Endothelial cell of umbilical vein (primary cell): Measurements from ENCODE around the gene CPNE8. TPM values are rescaled to one million over a fixed set of nuclear protein-coding genes. Genes with fewer than 3 reads are reported as not detected.

Experiments
- BruUV-seq: library from RNA; stranded (reverse); fragments of 400-500 nt; replicated peaks from 2 replicates; lab custom pipeline; 2021; lab: Mats Ljungman, UMichigan
- CTCF ChIA-PET: fragments of 300-600, 350-600 bp; sonication (Branson Sonifier 250); formaldehyde crosslinking; loops from one replicate; lab custom pipeline; 2021; ENCODE audit warnings: antibody characterized with exemption, inconsistent platforms; lab: Charles Lee
- POLR2A ChIA-PET: fragments of 300-600, 350-600 bp; sonication (Branson Sonifier 250); formaldehyde crosslinking; loops from one replicate; lab custom pipeline; 2021; ENCODE audit warnings: antibody characterized with exemption, inconsistent platforms; lab: Charles Lee
- DNase-seq: peaks from one replicate; pipeline ENCODE4 v3.0.0-alpha.2; 2011; ENCODE audit warnings: low read depth, low spot score
- FAIRE-seq: peaks from 2 replicates; lab custom pipeline; 2011; peaks lifted over from hg19 to GRCh38; lab: Jason Lieb, UNC
- H2AFZ ChIP-seq: 2 replicates; pipeline ENCODE4 v1.6.0; 2012; ENCODE audit warnings: low read depth, low read length, control low read depth, inconsistent platforms
- H3K27ac ChIP-seq: 2 replicates; pipeline ENCODE4 v1.5.1; 2011; ENCODE audit warnings: low read depth, mild to moderate bottlenecking, control low read depth, low read length, moderate library complexity; ENCODE audit not compliant: insufficient read depth
- H3K27me3 ChIP-seq, 2 experiments: 2 replicates each; pipeline versions ENCODE4 v1.6.0 to v1.6.1; 2011; ENCODE audit warnings: low read length in 2 of 2, mixed read lengths in 1 of 2; ENCODE audit not compliant: control insufficient read depth in 2 of 2, insufficient read depth in 2 of 2
- H3K36me3 ChIP-seq, 2 experiments: 2 replicates in 1 of 2; 3 replicates in 1 of 2; pipeline ENCODE4 v1.5.1; 2011; ENCODE audit warnings: low read length in 2 of 2, mild to moderate bottlenecking in 1 of 2, moderate library complexity in 1 of 2; ENCODE audit not compliant: control insufficient read depth in 2 of 2, insufficient read depth in 2 of 2; ENCODE audit errors: extremely low read depth in 1 of 2
- H3K4me1 ChIP-seq: 3 replicates; pipeline ENCODE4 v1.5.1; 2011; ENCODE audit warnings: mild to moderate bottlenecking, low read length; ENCODE audit not compliant: control insufficient read depth, insufficient read depth; ENCODE audit errors: extremely low read depth
- H3K4me2 ChIP-seq: 2 replicates; pipeline ENCODE4 v1.6.1; 2011; ENCODE audit warnings: low read length, control low read depth, mixed read lengths; ENCODE audit not compliant: insufficient read depth
- H3K4me3 ChIP-seq, 3 experiments: fragments of 200-600 bp in 1 of 3; sonication (generic), shearing (Covaris generic) in 1 of 3; replicated peaks in 1 of 3; 2 replicates each; pipeline ENCODE4 v1.5.1; 2011 to 2016; ENCODE audit warnings: control low read depth in 3 of 3, low read length in 3 of 3, mild to moderate bottlenecking in 2 of 3, inconsistent platforms in 1 of 3, low read depth in 1 of 3, moderate library complexity in 1 of 3; ENCODE audit not compliant: insufficient read depth in 1 of 3
- H3K79me2 ChIP-seq: 2 replicates; pipeline ENCODE4 v1.6.0; 2012; ENCODE audit warnings: low read length, inconsistent platforms; ENCODE audit not compliant: control insufficient read depth, insufficient read depth
- H3K9ac ChIP-seq: replicated peaks from 2 replicates; pipeline ENCODE3; 2011; ENCODE audit warnings: low read length, control low read depth; ENCODE audit not compliant: insufficient read depth; ENCODE audit errors: extremely low read depth
- H3K9me1 ChIP-seq: replicated peaks from 3 replicates; pipeline ENCODE4 v1.6.0; 2011; ENCODE audit warnings: mild to moderate bottlenecking, low read length; ENCODE audit not compliant: control insufficient read depth, insufficient read depth; ENCODE audit errors: extremely low read depth
- H3K9me3 ChIP-seq: replicated peaks from 2 replicates; pipeline ENCODE4 v1.5.1; 2012; ENCODE audit warnings: low read length, inconsistent platforms; ENCODE audit not compliant: control insufficient read depth, insufficient read depth
- H4K20me1 ChIP-seq: replicated peaks from 2 replicates; pipeline ENCODE3; 2011; ENCODE audit warnings: mild to moderate bottlenecking, low read length; ENCODE audit not compliant: control insufficient read depth, insufficient read depth; ENCODE audit errors: extremely low read depth
- CTCF ChIP-seq, 2 donors: IDR thresholded peaks; 1 replicate in 1 of 2; 2 replicates in 1 of 2; pipeline ENCODE4 v1.5.1; 2011; ENCODE audit warnings: low read length in 2 of 2, mild to moderate bottlenecking in 2 of 2, moderate library complexity in 2 of 2, control low read depth in 1 of 2, inconsistent platforms in 1 of 2, low read depth in 1 of 2; ENCODE audit not compliant: insufficient read depth in 1 of 2; ENCODE audit errors: extremely low read depth in 1 of 2
- EZH2 ChIP-seq: IDR thresholded peaks from 2 replicates; pipeline ENCODE4 v1.6.1; 2012; ENCODE audit warnings: borderline replicate concordance, low read depth, mild to moderate bottlenecking, moderate library complexity, low read length, inconsistent platforms; ENCODE audit not compliant: severe bottlenecking
- FOS ChIP-seq: IDR thresholded peaks from 2 replicates; pipeline ENCODE4 v1.6.1; 2011; ENCODE audit warnings: mild to moderate bottlenecking, low read length, moderate library complexity, borderline replicate concordance; ENCODE audit not compliant: insufficient read depth
- GATA2 ChIP-seq: IDR thresholded peaks from 2 replicates; pipeline ENCODE4 v1.7.0; 2011; ENCODE audit warnings: low read depth, mild to moderate bottlenecking, moderate library complexity, mixed read lengths, low read length; ENCODE audit not compliant: insufficient read length, insufficient read depth
- JUN ChIP-seq: IDR thresholded peaks from 2 replicates; pipeline ENCODE4 v1.6.1; 2011; ENCODE audit warnings: borderline replicate concordance, low read depth; ENCODE audit not compliant: insufficient read length, insufficient read depth
- MYC ChIP-seq: IDR thresholded peaks from one replicate; pipeline ENCODE4 v1.6.1; 2011; ENCODE audit warnings: mild to moderate bottlenecking, low read depth, low read length
- POLR2A ChIP-seq: IDR thresholded peaks from 2 replicates; pipeline ENCODE4 v1.6.1; 2012; ENCODE audit warnings: low read depth, mild to moderate bottlenecking, control low read depth, low read length
- POLR2AphosphoS5 ChIP-seq: IDR thresholded peaks from 2 replicates; pipeline ENCODE4 v1.6.1; 2012; ENCODE audit warnings: low read depth, mild to moderate bottlenecking, control low read depth, low read length, moderate library complexity; ENCODE audit not compliant: insufficient read depth
- dilution Hi-C: fragments of 300-500 bp; cut with MboI; formaldehyde crosslinking; loops from one replicate; pipeline ENCODE4 v1.15.0; 2019; ENCODE audit warnings: low sequenced_read_pairs; ENCODE audit not compliant: extremely low pct_ligation_motif_present
- intact Hi-C: fragments of 100-400 bp; cut with micrococcal nuclease; formaldehyde crosslinking; loops from one replicate; pipeline ENCODE4 v1.10.0; 2022
- polyA plus RNA-seq, 4 experiments: library from polyadenylated mRNA; depleted of rRNA in 3 of 4; stranded (reverse) in 3 of 4; unstranded in 1 of 4; fragments of >200 nt; gene quantifications; 2 replicates each; pipeline versions ENCODE4 v1.2.1 to v1.2.3, GENCODE V29; 2011 to 2012; ENCODE audit warnings: missing spikeins in 1 of 4
- total RNA-seq: library from RNA; stranded (reverse); gene quantifications from 2 replicates; pipeline ENCODE4 v1.2.3, GENCODE V29; 2021
- TF ChIP-seq, protein P1 (sequence below): IDR thresholded peaks from 2 replicates; pipeline ENCODE4 v1.6.1; 2011; ENCODE audit not compliant: insufficient read depth, insufficient read length

Gene CPNE8
- total and polyA plus RNA-seq, 2 donors (not counting 3 experiments of a cell fraction or from before 2014, with no cell fraction given), result 4.4 to 13.7 TPM

DNA sequence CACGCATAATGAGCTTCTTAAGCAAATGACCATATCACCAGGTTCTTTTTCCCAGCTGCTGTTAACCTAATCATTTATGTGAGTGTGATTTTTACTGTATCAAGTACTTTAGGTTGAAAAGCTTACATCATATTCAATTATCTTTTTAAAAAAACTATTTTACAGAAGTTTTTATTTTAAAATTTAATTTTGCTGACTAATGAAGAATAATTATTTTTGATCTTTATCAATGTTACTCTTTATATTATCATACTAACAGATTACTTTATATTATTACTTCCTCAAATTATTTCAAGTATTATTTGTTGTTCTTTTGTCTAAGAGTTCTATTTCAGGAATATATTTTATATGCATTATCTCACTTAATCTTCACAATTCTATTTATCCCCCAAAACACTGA, 236.3 kb downstream of the CPNE8 start:
- DNase-seq (no peak), FAIRE-seq (no peak)
- no peak overlapping the region for H2AFZ ChIP-seq
- BruUV-seq, result no TSS peak
- H3K4me2 ChIP-seq, result no peak overlapping the region
- no peaks in the 10 kb centered on the region for H4K20me1 ChIP-seq
- ChIA-PET POLR2A (no interaction called here), CTCF (interaction anchor here (1.7 kb wide), 1 partner anchor 56 kb away, joined by 3 read pairs; no protein-coding TSS in a partner anchor)
- H3K27me3 ChIP-seq, result no peaks in the 10 kb centered on the region
- no peak overlapping the region for H3K9ac ChIP-seq
- no peaks in the 10 kb centered on the region for H3K36me3 ChIP-seq
- dilution Hi-C loops, result no loop called here
- intact Hi-C loops, result no loop called here
- no peaks in the 10 kb centered on the region for H3K4me1 ChIP-seq
- no peak for TF ChIP-seq POLR2A
- no peak for TF ChIP-seq JUN
- TF ChIP-seq FOS, result no peak
- TF ChIP-seq POLR2AphosphoS5, result no peak
- TF ChIP-seq, protein P1, sequence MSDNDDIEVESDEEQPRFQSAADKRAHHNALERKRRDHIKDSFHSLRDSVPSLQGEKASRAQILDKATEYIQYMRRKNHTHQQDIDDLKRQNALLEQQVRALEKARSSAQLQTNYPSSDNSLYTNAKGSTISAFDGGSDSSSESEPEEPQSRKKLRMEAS, result no peak
- TF ChIP-seq EZH2, result no peak
- TF ChIP-seq CTCF (IDR thresholded peaks at IDR 0.05; ENCODE audit: extremely low read depth in 1 of 2, insufficient read depth in 1 of 2, low read depth in 1 of 2, low read length in 2 of 2), result no peak
- no peak for TF ChIP-seq MYC
- no peak for TF ChIP-seq GATA2
- no peaks in the 10 kb centered on the region for H3K79me2 ChIP-seq
- H3K9me1 ChIP-seq, result no peaks in the 10 kb centered on the region
- H3K9me3 ChIP-seq, result no peaks in the 10 kb centered on the region
- no peak overlapping the region for H3K27ac ChIP-seq
- H3K4me3 ChIP-seq, result no peak overlapping the region
